GM19238 (cell line): ENCODE results near the gene PHETA1.

Experiments
- DNase-seq: peaks from one replicate; pipeline ENCODE4 v3.0.0; 2011; ENCODE audit warnings: low spot score; ENCODE audit not compliant: insufficient read length

The PHETA1 gene, protein sequence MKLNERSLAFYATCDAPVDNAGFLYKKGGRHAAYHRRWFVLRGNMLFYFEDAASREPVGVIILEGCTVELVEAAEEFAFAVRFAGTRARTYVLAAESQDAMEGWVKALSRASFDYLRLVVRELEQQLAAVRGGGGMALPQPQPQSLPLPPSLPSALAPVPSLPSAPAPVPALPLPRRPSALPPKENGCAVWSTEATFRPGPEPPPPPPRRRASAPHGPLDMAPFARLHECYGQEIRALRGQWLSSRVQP

DNA sequence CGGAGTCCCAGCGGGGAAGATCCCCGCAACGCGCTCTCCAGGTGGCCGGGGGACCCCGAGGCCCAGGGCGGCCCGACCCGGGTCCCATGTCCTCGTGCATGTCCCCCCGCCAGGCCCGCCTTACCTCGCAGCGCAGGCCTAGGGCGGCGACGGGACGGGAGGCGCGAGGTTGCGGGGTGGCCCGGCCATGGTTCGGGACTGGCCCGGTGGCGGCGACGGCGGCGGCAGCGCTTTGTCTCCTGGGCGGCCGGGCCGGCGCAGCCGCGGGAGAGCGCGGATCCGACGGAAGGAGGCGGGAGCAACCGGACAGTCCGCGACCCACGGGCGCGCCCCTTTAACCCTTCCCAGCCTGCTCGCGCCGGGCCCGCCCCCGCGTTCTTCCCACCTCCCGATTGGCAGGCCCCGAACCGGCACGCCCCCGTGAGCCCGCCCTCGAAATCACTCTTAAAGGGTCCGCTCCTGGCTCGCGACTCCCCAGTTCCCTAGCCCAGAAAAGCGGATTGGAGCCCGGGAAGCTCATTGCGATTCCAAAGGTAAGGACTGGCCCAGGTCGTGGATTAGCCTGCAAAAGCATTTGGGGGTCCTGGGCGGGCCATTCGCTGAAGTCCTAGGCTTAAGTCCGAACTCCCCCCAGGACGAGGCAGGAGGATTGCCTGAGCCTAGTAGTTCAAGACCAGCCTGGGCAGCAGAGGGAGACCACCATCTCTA, at the start of gene PHETA1:
PHETA1 (minus strand) TSS at position 308 of the 708 bp plus-strand sequence. CDS start 5,668 bp downstream, outside the sequence.
- DNase-seq = peak; percentile 93

DNA sequence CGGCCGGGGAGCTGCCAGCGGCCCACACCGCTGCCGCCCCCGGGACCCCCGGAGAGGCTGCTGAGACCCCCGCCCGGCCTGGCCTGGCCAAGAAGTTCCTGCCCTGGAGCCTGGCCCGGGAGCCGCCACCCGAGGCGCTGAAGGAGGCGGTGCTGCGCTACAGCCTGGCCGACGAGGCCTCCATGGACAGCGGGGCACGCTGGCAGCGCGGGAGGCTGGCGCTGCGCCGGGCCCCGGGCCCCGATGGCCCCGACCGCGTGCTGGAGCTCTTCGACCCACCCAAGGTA, 49.6 kb upstream of the PHETA1 start:
- DNase-seq = no peak

DNA sequence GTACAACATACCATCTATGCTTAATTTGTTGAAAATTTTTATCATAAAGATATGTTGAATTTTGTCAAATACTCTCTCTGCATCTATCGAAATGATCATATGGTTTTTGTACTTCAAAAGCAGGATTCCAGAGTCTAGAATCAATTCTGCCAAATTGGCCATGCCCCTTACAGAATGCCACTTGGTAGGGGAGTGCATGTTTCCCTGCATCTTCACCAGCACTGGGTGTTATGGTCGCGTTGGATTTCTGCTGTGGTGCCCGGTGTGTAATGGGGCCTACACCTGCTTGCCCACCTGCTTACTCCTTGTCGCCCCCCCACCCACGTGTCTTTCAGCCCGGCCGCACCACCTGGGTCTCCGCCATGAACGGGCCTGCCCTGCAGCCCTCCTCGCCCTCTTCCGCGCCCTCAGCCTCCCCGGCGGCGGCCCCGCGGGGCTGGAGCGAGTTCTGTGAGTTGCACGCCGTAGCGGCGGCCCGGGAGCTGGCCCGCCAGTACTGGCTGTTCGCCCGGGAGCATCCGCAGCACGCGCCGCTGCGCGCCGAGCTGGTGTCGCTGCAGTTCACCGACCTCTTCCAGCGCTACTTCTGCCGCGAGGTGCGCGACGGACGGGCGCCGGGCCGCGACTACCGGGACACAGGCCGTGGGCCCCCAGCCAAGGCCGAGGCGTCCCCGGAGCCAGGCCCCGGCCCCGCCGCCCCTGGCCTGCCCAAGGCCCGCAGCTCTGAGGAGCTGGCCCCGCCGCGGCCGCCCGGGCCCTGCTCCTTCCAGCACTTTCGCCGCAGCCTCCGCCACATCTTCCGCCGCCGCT, 49.1 kb upstream of the PHETA1 start:
- no peak for DNase-seq

DNA sequence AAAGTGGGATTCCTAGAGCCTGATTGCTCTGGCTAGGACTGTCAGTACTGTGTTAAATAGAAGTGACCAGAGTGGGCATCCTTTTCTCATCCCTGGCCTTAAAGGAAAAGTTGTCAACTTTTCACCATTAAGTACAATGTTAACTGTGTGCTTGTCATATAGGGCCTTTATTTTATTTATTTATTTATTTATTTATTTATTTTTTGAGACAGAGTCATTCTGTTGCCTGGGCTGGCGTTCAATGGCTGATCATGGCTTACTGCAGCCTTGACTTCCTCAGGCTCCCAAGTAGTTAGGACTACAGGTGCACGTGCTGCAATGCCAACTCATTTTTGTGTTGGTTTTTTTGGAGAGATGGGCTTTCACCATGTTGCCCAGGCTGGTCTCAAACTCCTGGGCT, 48.4 kb upstream of the PHETA1 start:
- DNase-seq = no peak

DNA sequence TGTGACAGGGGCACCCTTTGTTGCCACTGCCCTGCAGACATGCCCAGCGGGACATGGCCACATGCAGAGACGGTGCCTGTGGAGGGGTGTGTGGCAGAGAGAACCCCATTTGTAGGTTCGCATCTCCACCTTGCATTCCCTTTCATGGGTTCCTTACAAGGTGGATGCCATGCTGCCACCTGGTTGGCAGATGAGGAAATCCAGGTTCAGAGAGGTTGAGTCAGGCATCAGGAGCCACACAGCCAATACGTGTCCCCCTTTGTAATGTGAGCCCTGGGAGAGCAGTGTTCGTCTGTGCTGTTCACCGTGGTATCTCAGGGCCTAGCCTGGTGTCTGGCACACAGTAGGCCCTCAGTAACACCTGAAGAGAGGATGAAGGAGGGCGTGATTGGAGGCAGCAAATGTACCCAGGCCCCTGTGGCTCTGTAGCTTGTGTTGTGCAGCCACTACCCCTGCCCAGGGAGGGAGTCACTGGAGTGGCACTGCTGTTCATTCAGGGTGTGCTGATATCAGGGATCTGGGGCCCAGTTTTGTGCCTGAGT, 45.9 kb upstream of the PHETA1 start:
- DNase-seq = no peak

DNA sequence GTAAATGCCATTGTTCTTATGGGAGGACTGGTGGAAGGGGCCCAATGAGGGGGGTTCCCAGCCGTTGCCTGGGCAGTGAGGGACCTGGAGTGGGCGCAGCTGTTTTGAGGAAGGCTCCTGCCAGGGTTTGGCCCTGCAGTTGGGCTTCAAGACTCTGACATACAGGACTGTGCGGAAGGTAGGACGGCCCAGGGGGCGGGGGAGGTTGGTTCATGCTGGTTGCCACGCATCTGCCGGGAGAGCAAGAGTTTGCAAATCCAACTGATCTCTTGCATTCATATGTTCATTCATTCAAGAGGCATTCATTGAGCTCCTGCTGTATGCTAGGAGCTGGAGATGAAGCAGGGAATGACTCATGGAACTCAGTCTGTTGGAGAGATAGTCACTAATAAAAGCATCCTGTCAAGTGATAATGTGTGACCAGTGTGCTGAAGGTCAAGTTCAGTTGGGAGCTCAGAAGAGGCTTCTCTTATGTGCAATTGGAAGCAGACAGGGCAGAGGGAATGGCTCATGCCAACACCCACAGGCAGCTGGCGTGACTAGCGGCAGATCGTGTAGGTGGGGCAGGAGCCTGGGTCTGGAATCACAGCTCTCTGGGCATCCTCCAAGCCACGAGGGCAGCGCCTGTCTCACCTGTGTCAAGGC, 44.7 kb upstream of the PHETA1 start:
- DNase-seq = no peak

DNA sequence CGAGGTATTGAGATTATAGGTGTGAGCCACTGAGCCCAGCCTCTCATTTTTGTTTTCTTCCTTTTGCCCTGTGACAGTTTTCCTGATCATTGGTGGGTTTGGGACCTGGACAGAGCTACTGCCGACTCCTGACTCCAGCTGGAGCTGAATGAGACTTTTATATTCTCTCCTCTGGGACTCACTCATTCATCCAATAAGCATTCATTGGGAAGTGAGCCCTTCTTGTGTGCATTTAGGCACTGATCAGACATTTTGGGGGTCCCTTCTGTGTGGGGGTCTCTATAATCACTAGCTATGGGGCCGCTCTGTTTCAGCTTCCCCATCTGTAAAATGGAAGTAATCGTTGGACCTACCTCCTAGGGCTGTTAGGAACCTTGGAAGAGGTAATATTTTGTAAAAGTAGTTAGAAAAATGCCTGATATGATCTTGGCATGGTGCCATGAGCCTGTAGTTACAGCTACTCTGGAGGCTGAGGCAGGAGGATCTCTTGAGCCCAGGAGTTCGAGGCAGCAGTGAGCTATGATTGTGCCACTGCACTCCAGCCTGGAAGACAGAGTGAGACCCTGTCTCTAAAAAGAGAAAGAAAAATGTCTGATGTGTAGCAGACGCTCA, 44.0 kb upstream of the PHETA1 start:
- DNase-seq = no peak

GRCh38 chr12:111412007-111412829, 43.3 kb upstream of the PHETA1 start:
- no peak for DNase-seq

- DNase-seq = no peak
Observed at GRCh38 chr12:111411185-111411764, 42.4 kb upstream of the PHETA1 start.

DNA sequence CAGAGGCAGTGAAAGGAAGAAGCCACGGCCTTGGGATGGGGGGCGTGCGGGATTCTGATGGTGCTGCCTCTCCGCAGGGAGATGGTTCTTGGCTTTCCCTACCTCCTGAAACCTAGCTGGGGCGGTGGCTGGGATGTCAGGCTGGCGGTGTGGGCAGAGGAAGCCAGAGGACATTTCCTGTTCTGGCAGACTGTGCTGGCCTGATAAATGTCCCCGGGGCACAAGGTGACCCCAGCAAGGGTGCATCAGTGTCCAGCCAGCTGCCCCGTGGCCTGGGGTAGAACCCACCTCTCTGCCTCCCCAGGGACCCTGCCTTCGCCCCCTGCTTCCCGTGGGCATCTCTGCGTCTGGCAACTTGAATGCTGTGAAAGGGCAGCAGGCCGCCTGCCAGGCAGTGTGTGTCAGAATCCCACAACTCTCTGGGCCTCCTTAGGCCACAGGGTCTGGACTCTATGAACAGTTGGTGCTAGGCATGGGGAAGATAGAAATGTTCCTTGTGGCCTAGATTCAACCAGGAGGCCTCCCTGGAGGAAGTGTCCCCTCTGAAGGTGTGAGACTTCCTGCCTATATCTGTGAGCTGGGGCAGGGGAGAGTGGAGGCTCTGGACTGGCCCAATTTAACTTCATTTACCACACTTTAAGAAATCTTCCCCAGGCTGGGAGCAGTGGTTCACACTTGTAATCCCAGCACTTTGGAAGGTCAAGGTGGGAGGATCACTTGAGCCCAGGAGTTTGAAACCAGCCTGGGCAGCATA, 41.7 kb upstream of the PHETA1 start:
- no peak for DNase-seq

- no peak for DNase-seq
Observed at GRCh38 chr12:111409780-111410430, 41.0 kb upstream of the PHETA1 start.

DNA sequence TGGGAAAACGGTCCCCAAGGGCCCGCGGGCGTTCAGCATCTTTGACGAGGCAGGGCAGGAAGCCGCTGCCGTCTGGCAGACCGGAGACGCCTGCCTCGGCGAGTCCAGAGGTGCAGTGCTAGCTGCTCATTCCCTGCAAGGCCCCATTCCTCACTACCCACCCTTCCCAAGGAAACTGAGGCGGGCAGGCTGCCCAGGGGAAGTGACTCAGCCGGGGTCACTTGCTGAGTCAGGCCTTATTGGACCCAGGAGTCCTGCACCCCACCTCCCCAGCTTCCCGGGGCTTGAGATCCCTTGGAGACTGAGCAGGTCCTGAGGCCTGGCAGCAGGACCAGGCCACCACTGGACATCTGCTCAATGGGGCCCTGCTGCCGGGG, 40.5 kb upstream of the PHETA1 start:
- no peak for DNase-seq

DNA sequence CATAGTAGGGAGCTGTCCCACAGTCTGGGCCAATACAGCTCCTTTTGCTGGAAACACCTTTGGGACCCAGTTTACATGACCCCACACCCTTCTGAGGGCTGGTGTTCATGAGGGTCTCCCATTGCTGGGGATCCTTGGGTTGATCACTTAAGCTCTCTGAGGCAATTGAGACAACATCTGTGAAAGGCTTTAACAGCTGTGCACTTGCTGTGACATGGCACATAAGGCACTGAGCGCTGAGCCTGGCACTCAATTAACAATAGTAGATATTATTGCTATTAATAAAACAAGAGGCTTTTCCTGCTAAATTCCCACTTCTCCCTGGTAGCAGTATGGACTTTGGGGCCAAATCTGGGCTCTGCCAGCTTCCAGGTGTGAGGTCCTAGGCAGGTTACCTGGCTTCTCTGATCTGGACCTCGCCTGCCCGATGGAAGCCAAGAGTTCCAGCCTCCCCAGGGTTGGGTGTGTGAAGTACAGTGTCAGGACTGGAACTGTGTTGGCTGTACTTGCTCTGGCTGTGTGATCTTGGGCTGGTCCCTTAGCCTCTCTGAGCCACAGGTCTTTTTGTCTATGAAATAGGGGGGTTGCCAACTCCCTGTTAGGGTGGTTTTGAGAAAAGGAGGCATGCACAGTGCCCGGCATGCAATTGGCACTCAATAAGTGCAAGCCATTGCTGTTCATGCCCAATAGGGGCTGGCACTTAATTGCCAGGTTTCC, 39.9 kb upstream of the PHETA1 start:
- no peak for DNase-seq

DNA sequence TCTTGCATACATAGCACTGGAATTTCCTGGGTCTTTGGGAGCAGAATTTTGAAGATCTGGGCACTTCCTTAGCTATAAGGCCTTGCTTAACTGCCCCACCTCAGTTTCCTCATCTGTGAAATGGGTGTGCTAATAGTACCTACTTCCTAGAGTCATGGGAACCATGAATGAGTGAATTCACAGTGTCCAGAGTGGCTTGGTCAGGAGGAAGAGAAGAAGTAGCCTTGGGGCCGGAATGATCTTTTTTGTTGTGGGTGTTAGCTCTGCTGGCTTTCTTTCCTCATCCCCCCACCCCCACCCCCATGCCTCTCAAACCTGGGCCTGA, 39.2 kb upstream of the PHETA1 start:
- DNase-seq = no peak

DNA sequence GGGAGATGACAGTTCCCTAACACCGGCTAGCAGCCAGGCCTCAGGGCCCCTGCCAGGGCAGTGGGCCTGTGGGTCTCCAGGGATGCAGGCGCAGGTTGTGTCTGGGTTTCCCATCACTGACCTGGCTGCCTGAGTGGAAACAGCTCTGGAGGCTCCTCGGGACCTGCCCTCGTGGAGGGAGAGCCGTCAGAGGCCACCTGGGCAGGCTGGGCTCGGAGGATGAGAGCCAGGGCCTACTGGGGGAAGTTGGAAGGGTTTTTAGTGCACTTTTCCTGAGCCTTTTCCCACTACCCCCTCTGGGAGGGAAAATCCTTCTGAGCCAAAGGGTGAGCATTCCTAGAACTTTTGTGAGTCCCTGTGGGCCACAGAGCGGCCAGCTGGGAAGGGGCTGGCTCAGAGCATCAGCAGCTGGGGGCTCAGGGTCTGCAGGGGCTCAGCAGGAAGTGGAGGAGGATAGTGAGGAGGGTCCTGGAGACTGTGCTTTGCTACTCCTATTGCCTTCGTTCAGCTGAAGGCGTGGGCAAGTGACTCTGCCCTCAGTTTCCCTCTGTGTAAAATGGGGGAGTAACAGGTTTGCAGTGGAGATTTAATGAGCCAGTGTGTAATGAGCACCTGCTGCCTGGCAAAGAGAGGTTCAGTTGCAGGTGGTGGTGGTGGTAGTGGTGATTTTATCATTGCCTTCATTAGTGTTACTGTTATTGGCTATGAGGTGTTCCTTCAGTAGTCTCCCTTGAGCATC, 38.7 kb upstream of the PHETA1 start:
- no peak for DNase-seq

- no peak for DNase-seq
Observed at GRCh38 chr12:111406474-111407376, 37.8 kb upstream of the PHETA1 start.
